ENCODE data around the gene RBMS3.
"Not testable (repeated sequence)": the region's sequence is repeated elsewhere in the genome, so short reads cannot be mapped to it uniquely, and the experiment has no call there.

The RBMS3 gene

GRCh38 chr3:29481969-29482767, 201.3 kb downstream of the RBMS3 start:
- no peak for DNase-seq (ENCODE audit: low read depth)

GRCh38 chr3:29484633-29485032, 203.8 kb downstream of the RBMS3 start:
- DNase-seq (ENCODE audit: low read depth), result no peak

DNA sequence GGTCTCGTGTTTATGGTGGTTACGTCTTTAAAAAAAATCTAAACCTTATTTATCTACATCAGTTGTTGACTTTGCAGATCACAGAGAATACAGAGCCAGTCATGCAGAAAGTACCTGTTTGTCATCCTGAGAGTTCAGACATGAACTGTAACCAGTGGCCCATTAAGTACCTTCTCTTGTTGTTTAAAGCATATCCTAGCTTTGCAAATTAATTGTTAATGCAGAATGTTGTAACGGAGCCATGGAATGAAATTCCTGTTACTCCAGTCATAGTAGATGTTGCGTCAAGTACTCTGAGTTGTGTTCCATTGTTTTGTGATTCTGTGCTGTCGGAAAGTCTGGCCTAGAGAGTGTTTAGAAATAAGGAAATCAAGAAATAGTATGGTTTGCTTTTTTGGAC, 205.2 kb downstream of the RBMS3 start:
- DNase-seq (ENCODE audit: low read depth), result no peak

GRCh38 chr3:29486917-29487316, 206.0 kb downstream of the RBMS3 start:
- DNase-seq (ENCODE audit: low read depth), result no peak

GRCh38 chr3:29488922-29489321, 208.1 kb downstream of the RBMS3 start:
- no peak for DNase-seq (ENCODE audit: low read depth)

GRCh38 chr3:29493109-29493508, 212.2 kb downstream of the RBMS3 start:
- DNase-seq (ENCODE audit: low read depth), result no peak

GRCh38 chr3:29494305-29495036, 213.6 kb downstream of the RBMS3 start:
- no peak for DNase-seq (ENCODE audit: low read depth)

- DNase-seq (ENCODE audit: low read depth), result no peak
These were observed 216.4 kb downstream of the RBMS3 start for GRCh38 chr3:29497282-29497681.

DNA sequence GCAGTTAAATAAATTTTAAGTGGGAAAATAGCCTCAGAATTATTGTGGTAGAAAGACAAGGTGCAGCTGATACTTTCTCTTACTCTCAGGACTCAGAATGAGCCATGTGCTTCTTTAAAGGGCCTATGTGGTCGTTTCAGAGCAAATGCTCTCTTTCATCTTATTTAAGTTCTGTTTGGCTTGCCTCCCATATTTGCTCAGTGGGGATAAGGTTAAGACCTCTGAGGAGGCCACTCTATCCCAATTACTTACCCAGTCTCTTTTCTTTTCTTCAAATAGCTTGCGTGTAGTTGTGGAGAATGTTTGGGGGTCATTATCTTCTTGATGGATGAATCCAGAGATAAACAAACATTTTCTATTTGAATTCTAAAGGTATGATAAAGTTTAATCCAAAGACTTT, 221.9 kb downstream of the RBMS3 start:
- no peak for DNase-seq (ENCODE audit: low read depth)

- no peak for DNase-seq (ENCODE audit: low read depth)
These were observed 222.4 kb downstream of the RBMS3 start for GRCh38 chr3:29503314-29503713.

DNA sequence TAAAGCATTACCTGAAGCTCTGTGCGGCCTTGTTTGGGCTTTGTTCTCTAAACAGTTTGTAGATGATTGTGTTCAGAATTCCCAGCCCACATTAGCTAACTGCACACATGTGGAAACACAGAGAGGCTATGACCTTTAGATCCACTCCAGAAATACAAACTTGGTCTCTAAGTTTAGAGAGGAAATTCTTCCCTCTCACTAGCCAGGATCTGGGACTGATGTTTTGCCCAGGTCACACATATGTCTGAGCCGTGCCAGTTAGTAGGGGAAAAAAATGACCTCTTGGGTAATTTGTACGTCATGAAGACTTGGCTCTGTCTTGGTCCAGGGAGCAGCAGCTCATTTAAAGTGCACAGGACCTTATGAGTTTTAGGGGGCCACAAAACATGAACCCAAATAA, 223.1 kb downstream of the RBMS3 start:
- no peak for DNase-seq (ENCODE audit: low read depth)

DNA sequence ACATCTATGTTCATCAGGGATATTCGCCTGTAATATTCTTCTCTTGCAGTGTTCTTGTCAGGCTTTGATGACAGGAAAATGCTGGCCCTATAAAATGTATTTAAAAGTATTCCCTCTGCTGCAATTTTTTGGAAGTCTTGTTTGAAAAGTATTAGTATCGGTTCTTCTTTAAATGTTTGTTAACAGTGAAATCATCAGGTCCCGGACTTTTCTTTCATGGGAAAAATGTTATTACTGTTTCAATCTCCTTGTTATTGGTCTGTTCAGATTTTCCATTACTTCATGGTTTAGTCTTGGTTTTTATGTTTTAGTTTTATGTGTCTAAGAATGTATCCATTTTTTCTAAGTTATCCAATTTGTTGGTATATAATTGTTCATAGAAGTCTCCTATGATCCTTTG, 225.6 kb downstream of the RBMS3 start:
- DNase-seq (ENCODE audit: low read depth), result no peak

GRCh38 chr3:29511701-29512100, 230.8 kb downstream of the RBMS3 start:
- DNase-seq (ENCODE audit: low read depth), result no peak

- no peak for DNase-seq (ENCODE audit: low read depth)
These were observed 231.8 kb downstream of the RBMS3 start for GRCh38 chr3:29512641-29513040.

GRCh38 chr3:29513236-29513635, 232.4 kb downstream of the RBMS3 start:
- no peak for DNase-seq (ENCODE audit: low read depth)

GRCh38 chr3:29514170-29514569, 233.3 kb downstream of the RBMS3 start:
- DNase-seq (ENCODE audit: low read depth), result no peak

DNA sequence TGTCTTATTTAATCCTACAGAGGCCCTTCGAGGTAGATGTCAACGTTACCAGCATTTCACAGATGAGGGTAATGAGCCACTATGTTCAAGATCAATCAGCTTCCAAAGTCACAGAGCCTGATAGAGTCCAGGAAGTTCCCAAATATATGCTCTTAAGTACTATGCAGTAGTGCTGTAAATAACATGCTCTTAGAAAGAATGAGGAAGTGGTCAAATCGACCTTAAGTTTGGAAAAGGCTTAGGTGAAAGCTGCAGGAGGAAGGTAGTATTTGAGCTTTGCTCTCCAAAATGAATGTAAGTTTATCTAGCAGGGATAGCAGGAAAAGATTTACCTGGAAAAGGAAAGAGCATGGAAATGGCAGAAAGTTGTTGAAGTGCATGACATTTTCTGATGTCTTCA, 234.0 kb downstream of the RBMS3 start:
- no peak for DNase-seq (ENCODE audit: low read depth)

DNA sequence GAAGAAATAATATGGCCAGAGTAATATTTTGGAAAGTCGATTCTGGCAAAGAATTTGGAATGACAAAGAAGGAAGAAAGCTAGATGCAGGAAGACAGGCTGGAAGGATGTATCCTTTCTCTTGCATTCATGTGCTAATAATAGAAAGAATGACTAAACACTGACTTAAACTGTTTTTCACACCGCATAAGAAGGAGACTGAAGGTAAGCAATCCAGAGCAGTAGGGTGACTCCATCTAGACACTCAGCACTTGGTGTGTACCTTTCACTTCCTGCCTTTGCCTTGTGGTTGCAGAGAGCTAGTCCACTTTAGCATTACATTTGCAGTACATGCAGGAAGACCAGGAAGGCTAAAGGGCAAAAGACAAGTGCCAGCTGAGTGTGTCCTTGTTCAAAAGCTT, 234.6 kb downstream of the RBMS3 start:
- DNase-seq (ENCODE audit: low read depth), result no peak

DNA sequence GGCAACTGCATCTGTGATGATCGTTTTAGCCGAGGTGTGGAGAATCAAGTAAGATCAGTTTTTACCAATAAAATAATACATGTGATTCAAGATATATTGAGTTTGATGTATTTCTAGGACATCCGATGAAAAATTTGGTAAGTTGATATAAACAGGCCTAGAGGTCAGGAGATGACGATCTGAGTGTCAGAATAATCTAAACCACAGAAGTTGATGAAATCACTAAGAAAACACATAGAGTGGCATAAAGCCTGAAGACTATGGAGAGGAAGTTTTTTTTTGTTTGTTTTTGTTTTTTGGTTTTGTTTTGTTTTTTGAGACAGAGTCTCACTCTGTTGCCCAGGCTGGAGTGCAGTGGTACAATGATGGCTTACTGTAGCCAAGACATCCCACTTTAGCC, 235.3 kb downstream of the RBMS3 start:
- no peak for DNase-seq (ENCODE audit: low read depth)

- DNase-seq (ENCODE audit: low read depth), result no peak
These were observed 239.9 kb downstream of the RBMS3 start for GRCh38 chr3:29520764-29521163.

DNA sequence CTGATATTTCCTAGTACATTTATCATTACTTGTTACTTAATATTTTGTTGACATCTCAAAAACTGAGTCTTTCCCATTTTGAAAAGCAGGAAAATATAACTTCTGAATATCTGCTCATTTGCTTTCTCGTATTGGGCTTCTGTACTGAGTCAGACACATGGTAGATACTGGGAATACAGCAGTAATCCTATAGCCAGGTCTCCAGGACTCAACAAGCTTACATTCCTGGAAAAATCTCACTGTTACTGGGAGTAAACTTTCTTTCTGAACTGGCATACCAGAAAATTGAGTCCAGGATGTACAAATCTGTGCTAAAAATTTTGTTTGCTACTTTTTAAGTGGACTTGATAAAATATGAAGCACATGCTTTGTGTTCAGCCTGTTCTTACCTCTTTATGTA, 240.4 kb downstream of the RBMS3 start:
- DNase-seq (ENCODE audit: low read depth), result no peak

- no peak for DNase-seq (ENCODE audit: low read depth)
These were observed 240.9 kb downstream of the RBMS3 start for GRCh38 chr3:29521751-29522150.

DNA sequence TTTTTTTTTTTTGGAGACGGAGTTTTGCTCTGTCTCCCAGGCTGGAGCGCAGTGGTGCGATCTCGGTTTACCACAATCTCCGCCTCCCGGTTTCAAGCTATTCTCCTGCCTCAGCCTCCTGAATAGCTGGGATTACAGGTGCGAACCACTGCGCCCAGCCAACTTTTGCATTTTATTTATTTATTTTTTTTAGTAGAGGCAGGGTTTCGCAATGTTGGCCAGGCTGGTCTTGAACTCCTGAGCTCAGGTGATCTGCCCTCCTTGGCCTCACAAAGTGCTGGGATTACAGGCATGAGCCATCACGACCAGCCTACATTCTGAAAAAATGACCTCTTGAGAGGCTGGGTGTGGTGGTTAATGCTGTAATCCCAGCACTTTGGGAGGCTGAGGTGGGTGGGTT, 243.6 kb downstream of the RBMS3 start:
- not testable (repeated sequence) for DNase-seq (ENCODE audit: low read depth)
